Activated CD8-positive, alpha-beta memory T cell treated with anti-CD3 and anti-CD28 coated beads for 48 hours (primary cell): Measurements from ENCODE around the gene SPAG9.
A peak's percentile ranks its signal among the peaks of the same experiment; 100 is the strongest.
"Not testable (repeated sequence)": the region's sequence is repeated elsewhere in the genome, so short reads cannot be mapped to it uniquely, and the experiment has no call there.

Experiments used
- DNase-seq, 3 experiments: peaks; one replicate each; pipeline ENCODE4 v3.0.0-alpha.2; 2020; ENCODE audit warnings: low read depth in 2 of 3, low spot score in 2 of 3

SPAG9 gene

DNA sequence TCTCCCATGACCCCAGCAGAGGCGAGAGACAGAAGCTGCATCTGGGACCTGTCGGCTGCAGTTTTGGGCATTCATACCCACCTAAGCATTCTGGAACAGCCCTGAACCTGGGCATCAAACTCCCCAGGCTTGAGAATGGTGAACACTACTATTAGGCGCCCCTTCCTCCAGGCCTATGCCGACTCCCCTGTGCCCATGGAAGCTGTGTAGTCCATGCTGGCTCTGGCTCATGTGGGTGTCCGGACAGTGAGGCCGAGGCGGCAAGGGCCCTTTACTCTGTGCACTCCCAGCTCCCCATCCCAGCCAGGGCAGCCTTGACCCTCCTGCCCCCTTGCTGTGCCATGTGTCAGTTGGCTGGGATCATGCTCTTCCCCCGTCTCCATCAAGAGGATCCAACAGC, 165.5 kb downstream of the SPAG9 start:
- no peak for DNase-seq

DNA sequence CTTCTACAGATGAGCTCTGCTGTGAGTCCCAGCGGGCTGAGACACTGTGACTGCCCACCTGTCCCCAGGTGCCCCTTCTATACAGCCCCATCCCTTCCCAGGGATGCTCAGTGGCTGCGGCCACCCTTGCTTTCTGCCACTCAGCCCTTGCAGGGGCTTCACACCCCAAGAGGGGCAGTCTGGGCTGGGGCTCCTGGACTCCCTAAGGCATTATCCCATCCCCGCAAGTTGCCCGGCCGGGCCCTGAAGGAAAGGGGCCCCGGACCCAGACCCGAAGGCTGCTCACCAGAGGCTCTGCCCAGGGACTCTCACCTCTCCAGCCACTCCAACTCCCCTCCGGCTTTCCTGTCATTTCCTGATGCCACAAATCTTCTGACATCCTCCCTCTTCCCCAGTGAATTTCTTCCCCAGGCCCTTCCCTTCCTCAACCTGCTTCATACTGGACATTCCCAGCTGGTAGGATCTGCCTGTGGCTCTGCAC, 166.0 kb downstream of the SPAG9 start:
- no peak for DNase-seq

DNA sequence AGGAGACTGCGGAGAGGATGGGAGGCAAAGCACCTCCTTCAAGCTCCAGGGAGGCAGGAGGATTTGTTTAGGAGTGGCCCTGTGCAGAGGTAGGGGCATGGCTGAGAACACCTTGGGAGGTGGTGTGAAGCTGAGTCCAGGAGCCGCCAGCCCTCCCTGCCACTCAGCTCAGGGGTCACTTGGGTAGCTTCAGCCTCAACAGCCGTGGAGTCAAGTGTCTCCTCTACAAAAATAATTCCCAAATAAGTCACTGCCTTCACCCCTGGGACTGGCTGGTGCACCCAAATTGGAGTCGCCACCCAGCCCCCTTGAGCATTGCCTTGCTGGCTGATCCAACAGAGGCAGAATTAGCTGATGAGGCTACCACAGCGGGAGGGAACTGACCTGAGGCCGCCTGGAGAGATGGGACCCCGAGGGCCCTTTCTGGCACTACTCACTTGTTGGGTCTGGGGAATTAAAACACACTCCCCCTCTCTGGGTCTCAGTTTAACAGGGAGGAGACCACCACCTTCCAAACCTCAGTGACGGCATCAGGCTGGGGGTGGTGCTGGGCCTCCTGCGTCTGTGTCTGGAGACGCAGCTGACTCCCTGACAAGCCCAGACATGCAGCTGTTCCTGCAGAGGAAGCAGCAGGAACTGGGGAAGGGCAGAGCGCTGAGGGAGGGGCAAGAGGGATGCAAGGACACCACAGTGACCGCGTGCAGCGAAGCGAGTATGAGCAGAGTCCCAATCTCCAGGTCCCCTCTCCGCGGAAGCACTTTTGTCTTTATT, 166.7 kb downstream of the SPAG9 start:
- no peak for DNase-seq

DNA sequence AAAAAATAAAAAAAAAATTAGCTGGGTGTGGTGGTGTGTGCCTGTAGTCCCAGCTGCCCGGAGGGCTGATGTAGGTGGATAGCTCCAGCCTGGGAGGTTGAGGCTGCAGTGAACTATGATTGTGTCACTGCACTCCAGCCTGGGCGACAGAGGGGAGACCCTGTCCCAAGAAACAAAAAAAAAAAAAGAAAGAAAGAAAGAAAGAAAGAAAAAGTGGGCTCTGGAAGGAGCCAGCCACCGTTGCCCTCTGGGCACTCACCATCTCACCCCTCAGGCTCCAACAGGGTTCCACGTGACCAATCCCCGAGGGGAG, 167.2 kb downstream of the SPAG9 start:
- DNase-seq: no peak

DNA sequence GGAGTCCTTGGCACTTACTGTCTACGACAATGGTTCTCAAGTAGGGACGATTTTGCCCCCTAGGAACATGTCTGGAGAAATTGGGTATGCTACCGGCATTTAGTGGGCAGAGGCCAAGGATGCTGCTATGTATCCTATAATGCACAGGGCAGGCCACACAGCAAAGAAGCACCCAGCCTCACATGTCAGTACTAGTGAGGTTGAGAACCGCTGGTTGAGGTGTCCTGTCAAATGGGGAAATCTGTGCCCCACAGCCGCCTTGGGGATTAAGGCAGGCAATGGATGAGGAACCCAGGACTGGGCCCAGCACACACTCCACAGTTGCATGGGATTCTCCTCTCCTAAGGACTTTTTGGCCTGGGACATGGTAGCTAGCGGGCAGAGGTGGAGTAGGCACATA, 167.8 kb downstream of the SPAG9 start:
- DNase-seq: no peak

DNA sequence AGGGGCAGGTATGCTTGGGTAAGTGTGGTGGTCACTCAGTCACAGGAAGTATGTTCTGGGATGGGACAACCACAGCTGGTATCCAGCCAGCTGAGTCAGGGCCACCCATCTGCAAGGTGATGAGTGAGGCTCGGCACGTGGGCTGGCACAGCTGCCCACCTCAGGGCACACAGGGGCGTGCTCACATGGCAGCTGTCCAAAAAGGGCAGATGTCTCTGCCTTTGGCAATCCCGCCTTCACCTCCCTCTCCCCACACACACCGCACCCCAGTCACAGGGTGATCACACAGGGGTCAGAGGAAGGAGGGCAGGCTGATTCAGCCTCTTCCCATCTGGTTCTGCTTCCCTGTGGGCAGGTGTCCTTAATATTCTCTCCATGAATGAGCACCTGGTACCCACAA, 168.7 kb downstream of the SPAG9 start:
- DNase-seq: no peak

DNA sequence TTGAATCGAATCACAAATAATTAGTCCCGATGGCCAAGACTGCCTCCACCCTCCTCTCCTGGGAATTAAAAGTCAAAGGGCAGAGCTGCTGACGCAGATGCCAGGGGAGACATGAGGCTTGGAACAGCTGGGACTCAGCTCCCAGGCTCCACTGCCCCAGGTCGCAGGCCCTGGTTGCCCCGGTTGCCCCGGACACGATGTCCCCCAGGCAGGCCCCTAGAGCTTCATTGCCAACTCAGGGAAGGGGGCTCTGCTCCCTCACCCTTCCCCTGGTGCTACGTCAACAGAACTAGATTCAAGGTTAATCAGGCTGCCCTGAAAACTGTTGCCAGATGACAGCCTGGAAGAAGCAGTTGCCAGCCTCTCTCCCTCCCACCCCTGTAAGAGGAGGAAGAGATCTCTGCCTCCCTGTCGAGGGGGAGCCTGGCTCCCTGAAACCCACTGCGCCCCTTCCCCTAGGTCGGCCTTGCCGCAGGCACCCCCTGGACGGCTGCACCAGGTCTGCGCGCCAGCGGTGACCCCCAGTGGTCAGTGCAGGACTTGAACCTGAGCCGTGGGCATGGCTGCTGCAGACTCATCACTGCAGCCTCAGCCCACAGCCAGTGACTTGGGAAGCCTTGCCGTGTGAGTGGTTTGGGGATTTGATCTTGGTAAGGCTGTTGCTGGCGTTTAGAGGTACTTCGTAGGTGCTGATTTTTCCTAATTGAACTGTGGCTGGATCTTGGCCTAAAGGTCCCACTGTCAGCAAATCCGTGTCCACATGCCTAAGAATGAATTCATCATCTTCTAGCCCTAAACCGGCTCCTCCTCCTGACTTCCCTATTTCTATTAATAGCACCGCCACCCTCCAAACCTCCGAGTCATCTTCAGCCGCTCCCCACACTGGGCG, 170.4 kb downstream of the SPAG9 start:
- peak in 1 of 3 experiments; percentile 27 for DNase-seq

DNA sequence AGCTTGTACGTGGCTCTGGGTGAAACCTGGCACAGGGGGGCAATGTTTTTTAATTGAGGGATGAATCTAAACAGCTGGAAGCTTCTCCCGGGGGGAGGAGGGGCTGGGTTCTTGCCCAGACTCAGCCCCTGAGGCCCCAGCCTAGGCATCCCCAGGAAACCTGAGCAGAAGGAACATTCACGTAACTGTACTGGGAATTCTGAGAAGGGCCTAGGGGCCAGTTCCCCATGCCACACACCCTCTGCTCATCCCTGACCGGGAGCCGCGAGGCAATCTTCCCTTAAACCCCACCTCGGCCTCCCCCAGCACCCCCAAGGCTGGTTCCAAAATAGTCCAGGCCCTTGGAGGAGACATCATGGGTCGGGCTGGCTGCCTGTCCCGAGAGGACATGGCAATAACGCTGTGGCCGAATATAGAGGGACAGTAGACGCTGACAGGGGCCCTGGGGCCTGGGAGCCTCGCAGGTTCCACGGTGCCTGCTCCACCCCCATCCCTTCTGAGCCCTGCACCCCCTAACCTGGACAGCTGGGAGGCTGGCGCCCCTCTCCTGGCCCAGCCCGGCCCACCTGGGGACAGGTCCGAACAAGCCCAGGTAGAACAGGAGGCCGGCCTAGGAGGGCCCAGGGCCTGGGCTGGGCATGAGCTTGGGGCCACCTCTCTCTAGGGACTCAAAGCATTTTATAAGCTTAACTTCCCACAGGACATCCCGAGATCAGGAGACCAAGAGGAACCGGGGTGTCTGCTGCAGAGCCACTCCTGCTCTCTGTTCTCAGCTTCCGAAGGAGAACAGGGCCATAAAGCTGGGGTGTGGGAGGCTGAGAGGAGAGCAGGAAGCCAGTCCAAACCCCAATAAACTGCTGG, 171.3 kb downstream of the SPAG9 start:
- DNase-seq: no peak

DNA sequence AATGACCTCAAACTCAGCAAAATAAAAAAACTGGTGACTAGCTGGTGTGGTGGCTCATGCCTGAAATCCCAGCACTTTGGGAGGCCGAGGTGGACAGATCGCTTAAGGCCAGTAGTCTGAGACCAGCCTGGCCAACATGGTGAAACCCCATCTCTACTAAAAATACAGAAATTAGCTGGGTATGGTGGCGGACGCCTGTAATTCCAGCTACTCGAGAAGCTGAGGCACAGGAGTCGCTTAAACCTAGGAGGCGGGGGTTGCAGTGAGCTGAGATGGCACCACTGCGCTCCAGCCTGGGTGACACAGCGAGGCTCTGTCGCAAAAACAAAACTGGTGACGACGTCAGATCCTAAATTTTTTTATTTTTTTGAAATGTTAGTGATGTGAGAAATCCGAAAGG, 172.0 kb downstream of the SPAG9 start:
- DNase-seq: no peak

DNA sequence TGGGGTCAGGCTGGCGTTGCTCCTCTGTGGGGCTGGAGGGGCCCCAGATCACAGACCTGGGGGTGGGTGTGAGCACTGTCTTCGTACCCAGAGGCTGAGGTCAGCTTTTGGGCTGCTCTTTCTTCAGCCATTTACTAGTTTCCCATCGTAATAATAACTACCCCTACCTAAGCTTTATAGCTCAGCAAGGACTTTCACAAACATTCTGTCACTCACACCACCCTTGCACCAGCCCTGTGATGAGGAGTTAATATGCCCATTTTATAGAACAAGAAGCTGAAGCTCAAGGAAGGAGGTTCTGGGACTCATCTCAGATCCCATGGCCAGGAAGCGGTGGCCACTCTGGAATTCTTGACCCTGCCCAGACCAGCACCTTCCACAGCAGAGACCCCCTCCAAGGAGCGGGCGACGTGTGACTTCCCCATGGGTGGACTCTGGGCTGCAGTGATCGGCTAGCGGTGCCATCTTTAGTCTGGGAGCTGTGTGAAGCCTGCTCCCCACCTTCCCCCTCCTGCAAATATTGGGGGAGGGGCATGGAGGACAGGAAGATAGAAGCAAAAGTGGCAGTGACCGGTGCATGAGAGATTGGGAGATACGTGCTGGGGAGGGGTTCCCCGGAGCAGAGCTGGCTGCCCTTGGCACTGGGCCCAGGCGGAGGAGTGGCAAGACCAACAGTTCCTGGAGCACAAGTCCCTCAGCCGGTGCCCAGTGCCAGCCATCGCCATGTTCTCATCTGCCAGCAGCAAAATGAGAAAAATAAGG, 172.7 kb downstream of the SPAG9 start:
- DNase-seq: no peak

DNA sequence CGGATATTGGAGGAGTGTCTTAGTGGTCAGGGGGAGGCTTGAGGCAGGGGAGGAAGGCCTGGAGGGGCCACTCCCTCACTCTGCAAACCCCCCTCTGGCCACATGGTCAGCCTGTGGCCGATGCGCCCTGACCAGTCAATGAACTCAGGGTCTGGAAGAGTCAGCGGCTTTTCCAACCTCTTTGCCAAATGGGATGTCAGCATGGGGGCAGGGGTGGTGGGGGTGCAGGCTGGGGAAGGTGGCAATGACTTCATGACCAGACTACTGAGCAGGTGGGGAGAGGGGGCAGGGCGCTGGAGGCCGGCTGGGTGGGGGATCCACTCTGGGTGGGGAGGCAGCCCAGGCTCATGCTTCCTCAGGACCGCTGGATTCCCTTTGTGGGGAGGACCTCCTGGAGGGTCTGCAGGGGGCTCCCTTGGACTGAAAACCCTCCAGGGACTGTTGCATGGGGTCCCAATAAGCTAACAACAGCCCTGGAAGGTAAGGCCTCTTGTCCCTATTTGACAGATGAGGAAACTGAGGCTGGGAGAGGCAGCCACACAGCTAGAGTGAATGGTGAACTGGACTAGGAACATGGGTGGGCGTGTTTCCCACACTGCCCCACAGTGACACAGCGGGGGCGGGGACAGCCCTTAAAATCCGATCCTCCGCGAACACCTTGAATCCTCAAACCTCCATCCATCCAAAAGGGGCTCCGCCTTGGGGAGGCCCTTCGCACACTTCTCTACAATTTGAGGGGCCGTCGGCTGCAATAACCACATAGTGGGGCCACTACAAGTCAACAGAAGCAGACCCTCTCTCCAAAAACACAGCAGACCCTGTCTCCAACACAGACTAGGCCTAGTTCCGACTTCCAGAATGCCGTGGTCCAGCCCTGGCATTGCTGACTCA, 173.5 kb downstream of the SPAG9 start:
- no peak for DNase-seq

DNA sequence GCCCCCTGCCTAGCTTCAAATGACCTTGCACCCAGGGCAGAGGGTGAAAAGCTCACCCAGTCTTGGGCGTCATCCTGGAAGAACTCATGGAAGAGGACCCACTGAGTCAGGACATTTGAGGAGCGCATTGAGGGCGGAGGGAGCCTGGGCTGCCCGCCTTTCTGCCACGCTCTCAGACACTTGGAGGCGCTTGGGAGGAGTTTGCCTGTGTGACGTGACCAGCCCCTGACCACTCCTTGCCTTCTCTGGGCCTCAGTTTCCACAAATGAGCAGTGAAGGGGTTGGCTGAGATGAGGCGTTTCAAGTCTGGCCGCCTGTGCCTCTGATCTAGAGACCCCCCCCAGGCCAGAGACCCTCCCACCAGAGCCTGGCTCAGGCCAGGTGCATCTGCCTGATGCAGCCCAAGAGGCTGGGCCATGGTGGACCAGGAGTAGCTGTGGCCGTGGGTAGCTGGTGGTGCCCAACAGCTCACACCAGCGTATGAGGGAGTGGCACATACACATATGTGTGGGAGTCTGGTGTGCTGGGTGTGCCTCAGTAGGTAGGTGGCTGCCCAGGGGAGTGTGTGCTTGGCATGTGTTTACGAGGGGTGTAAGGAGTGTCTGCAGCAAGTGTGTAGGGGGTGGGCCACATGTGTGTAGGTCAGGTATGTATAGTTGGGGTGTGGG, 174.3 kb downstream of the SPAG9 start:
- DNase-seq: no peak

DNA sequence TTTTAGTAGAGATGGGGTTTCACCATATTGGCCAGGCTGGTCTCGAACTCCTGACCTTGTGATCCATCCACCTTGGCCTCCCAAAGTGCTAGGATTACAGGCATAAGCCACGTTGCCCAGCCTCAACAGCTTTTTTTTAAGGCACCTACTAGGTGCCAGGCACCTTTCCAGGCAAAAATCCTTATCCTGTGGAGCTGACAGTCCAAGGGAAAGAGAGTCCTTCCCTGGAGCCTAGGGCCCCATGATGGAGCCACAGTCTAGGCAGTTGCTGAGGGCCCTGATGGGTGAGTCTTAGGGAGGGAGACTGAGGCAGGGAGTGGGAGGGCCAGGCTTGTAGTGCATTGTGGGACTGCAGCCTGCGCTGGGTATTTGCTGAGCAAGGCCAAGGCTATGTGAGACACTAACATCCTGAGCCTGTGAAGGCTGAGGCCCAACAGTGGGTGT, 174.9 kb downstream of the SPAG9 start:
- DNase-seq: no peak

DNA sequence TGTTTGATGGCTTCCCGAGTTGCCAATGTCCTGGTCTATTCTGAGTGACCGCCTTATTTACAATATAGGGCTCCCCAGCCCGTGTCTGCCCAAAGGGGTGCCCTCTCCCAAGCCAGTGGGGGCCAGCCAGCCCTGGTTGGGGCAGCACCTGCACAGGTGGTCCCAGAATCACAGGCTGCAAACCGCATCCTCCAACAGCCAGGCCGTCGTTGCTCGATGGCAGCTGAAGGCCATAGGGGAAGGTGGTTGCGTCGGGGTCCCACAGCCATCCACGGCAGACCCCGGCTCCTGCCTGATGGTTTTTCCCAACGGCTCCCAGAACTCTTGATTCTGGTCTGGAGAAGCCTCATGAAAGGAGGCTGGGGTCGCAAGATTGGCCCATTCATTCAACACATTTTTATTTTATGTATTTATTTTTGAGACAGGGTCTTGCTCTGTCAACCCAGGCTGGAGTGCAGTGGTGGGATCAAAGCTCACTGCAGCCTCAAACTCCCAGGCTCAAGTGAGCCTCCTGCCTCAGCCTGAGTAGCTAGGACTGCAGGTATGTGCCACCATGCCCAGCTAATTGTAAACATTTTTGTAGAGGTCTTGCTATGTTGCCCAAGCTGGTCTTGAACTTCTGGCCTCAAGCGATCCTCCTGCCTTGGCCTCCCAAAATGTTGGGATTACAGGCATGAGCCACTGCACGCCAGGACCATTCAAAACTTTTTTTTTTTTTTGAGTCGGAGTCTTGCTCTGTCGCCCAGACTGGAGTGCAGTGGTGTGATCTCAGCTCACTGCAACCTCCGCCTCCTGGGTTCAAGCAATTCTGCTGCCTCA, 175.6 kb downstream of the SPAG9 start:
- DNase-seq: no peak

DNA sequence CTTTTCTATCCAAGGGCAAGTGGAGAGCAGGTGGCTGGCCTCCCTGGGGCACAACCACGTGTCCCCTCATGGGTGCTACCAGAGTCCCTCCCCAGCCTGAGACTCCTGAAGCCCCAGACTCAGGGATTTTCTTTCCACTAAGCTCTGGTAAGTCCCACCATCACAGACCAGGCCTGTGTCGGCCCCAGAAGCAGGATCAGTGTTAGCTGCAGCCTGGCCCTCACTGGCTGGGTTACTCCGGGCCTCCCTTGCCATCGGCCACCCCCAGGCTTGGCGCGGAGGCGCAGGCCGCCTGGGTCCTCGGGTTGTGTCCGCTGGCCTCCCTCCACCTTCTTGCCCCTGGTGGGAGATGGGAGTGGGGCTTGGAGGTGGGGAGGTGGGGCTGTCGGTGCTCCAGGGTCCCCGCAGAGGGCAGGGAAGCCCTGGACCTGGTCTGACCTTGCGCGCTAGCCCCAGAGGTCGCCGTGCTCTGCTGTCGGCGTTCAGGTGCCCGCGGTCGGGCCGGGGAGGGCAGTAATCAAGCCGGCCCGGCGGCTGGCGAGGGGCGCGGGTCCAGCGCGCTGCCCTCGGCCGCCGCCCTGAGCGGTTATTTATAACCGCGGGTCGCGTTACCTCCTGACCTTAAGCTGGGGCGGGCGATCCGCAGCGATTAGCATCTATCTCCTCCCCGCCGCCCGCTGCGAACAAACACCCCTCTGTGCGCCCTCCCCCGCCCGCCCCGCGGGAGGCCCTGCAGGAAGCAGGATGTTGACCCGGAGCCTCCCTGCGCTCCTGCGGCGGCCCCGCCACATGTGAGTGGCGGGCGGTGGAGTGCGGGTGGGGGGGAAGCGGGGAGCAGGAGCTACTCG, 176.4 kb downstream of the SPAG9 start:
- peak; percentile 59 to 78 (median 61) for DNase-seq

DNA sequence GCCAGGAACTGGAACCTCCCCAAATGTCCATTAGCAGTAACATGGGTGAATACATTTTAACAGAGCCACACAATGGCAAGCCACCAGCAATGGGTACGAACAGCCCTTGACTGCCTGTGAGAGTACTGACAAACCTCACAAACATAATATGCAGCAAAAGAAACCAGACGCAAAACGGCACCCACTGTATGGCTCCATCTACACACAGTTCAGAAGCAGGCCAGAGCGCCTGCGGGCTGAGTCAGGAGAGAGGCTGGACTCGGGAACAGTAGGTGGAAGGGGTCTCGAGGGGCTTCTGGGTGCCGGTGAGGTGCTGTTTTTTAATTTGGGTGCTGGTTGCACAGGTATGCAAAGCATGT, 177.1 kb downstream of the SPAG9 start:
- no peak for DNase-seq

DNA sequence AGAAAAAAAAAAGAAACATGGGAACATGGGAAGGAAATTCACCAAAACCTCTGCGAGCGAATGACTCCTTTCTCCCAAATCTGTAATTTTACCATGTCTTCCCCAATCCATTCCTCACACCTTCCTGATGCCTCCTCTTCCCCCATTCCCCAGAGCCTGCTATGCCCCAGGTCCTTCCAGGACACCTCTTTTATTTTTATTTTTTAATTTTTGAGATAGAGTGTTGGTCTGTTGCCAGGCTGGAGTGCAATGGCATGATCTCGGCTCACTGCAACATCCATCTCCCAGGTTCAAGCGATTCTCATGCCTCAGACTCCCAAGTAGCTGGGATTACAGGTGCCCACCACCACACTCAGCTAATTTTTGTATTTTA, 179.0 kb downstream of the SPAG9 start:
- not testable (repeated sequence) for DNase-seq
